Testis (tissue), 2 donors: ENCODE measurements around the gene LDLRAD4.

Experiments
- CTCF ChIP-seq, 3 experiments: fragments of 450-650 bp in 2 of 3; fragments of 200-600 bp in 1 of 3; sonication (generic) in 1 of 3; IDR thresholded peaks; one replicate each; pipeline ENCODE4 v1.5.1; 2016 to 2019; ENCODE audit warnings: antibody characterized with exemption in 3 of 3, mild to moderate bottlenecking in 2 of 3, moderate library complexity in 1 of 3
- POLR2A ChIP-seq: fragments of 450-650 bp; IDR thresholded peaks from one replicate; pipeline ENCODE4 v1.6.1; 2017; ENCODE audit warnings: antibody characterized with exemption, mild to moderate bottlenecking, moderate library complexity

GRCh38 chr18:13233787-13234783 is 15.5 kb downstream of the LDLRAD4 start:
- TF ChIP-seq POLR2A (no peak), CTCF (IDR thresholded peaks at IDR 0.05) (no peak)
